Adrenal gland (tissue), 5 donors: ENCODE data around the gene UTP20.

Experiments
- POLR2A ChIP-seq, 2 donors: fragments of 450-650 bp; IDR thresholded peaks; one replicate each; pipeline ENCODE4 v1.6.1; 2017; ENCODE audit warnings: antibody characterized with exemption in 2 of 2, mild to moderate bottlenecking in 2 of 2, moderate library complexity in 1 of 2
- TF ChIP-seq, protein P1 (sequence below), 6 experiments: fragments of 450-650 bp in 4 of 6; fragments of 200-600 bp in 2 of 6; sonication (generic) in 1 of 6; IDR thresholded peaks; 1 replicate in 5 of 6; 2 replicates in 1 of 6; pipeline versions ENCODE4 v1.5.1 to v1.8.0; 2016 to 2021; ENCODE audit warnings: antibody characterized with exemption in 6 of 6, mild to moderate bottlenecking in 2 of 6, moderate library complexity in 1 of 6
- donor health status: DM: no; HTN: no; CAD: no.

DNA sequence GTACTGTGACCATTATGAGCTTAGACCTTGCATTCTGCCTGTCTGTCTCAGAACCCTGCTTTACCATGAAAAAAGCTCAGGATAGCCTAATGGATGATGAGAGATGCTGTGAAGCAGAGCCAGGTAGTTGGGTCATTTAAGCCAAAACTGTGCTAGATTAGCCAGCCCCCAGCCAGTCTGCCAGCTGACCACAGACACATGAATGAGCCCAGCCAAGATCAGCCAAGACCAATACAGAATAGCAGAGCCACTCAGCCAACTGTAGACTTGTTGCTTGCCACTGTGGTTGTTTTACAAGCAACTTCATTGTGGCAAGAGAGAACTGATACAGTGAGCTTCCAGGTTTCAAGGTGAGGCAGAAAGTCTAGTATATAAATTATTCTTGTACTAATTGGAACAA is 12.8 kb upstream of the UTP20 start:
- TF ChIP-seq, protein P1, sequence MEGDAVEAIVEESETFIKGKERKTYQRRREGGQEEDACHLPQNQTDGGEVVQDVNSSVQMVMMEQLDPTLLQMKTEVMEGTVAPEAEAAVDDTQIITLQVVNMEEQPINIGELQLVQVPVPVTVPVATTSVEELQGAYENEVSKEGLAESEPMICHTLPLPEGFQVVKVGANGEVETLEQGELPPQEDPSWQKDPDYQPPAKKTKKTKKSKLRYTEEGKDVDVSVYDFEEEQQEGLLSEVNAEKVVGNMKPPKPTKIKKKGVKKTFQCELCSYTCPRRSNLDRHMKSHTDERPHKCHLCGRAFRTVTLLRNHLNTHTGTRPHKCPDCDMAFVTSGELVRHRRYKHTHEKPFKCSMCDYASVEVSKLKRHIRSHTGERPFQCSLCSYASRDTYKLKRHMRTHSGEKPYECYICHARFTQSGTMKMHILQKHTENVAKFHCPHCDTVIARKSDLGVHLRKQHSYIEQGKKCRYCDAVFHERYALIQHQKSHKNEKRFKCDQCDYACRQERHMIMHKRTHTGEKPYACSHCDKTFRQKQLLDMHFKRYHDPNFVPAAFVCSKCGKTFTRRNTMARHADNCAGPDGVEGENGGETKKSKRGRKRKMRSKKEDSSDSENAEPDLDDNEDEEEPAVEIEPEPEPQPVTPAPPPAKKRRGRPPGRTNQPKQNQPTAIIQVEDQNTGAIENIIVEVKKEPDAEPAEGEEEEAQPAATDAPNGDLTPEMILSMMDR (IDR thresholded peaks at IDR 0.05) = no peak
- TF ChIP-seq POLR2A (IDR thresholded peaks at IDR 0.05) = no peak
